Measurements from ENCODE around the gene CRCP.

- TF ChIP-seq CTCF (IDR thresholded peaks at IDR 0.05) (no peak), HEYL (CRISPR knock-in tag; IDR thresholded peaks at IDR 0.05) (no peak), RAD21 (conservative IDR thresholded peaks at IDR 0.05 in 1 of 2, IDR thresholded peaks at IDR 0.05 in 1 of 2) (no peak), CHD2 (IDR thresholded peaks at IDR 0.05; ENCODE audit: low read length, partially characterized antibody) (no peak), SREBF2 (IDR thresholded peaks at IDR 0.05) (no peak), RCOR1 (IDR thresholded peaks at IDR 0.05; ENCODE audit: low read depth, low read length) (no peak), HMGXB4 (CRISPR knock-in tag; IDR thresholded peaks at IDR 0.05; ENCODE audit: borderline replicate concordance) (no peak), ATOH8 (CRISPR knock-in tag; IDR thresholded peaks at IDR 0.05; ENCODE audit: low read depth) (no peak), REST (IDR thresholded peaks at IDR 0.05) (no peak), ZFP36 (IDR thresholded peaks at IDR 0.05; ENCODE audit: borderline replicate concordance, partially characterized antibody) (no peak)
These were observed 49.7 kb downstream of the CRCP start for GRCh38 chr7:66164356-66164755.

All from A549 (cell line).